ENCODE measurements around the gene CYSTM1.

The CYSTM1 gene

GRCh38 chr5:140235791-140236551 lies 61.0 kb downstream of the CYSTM1 start:
- no peak for DNase-seq (ENCODE audit: low read depth in 2 of 2)

GRCh38 chr5:140236891-140237598 lies 62.1 kb downstream of the CYSTM1 start:
- no peak for DNase-seq (ENCODE audit: low read depth in 2 of 2)

GRCh38 chr5:140238756-140239155 lies 63.8 kb downstream of the CYSTM1 start:
- DNase-seq (ENCODE audit: low read depth in 2 of 2) = no peak

GRCh38 chr5:140239461-140239860 lies 64.5 kb downstream of the CYSTM1 start:
- DNase-seq (ENCODE audit: low read depth in 2 of 2) = no peak

- peak; percentile 3 to 13 for DNase-seq (ENCODE audit: low read depth in 2 of 2)
These were observed 65.1 kb downstream of the CYSTM1 start for GRCh38 chr5:140239939-140240700.

- no peak for DNase-seq (ENCODE audit: low read depth in 2 of 2)
These were observed 66.2 kb downstream of the CYSTM1 start for GRCh38 chr5:140240987-140241706.

GRCh38 chr5:140242099-140242498 lies 67.1 kb downstream of the CYSTM1 start:
- DNase-seq (ENCODE audit: low read depth in 2 of 2) = no peak

GRCh38 chr5:140242890-140243585 lies 68.0 kb downstream of the CYSTM1 start:
- no peak for DNase-seq (ENCODE audit: low read depth in 2 of 2)

GRCh38 chr5:140243706-140244250 lies 68.8 kb downstream of the CYSTM1 start:
- no peak for DNase-seq (ENCODE audit: low read depth in 2 of 2)

GRCh38 chr5:140244525-140245025 lies 69.6 kb downstream of the CYSTM1 start:
- peak; percentile 32 to 43 for DNase-seq (ENCODE audit: low read depth in 2 of 2)

- DNase-seq (ENCODE audit: low read depth in 2 of 2) = no peak
These were observed 70.4 kb downstream of the CYSTM1 start for GRCh38 chr5:140245341-140245740.

- no peak for DNase-seq (ENCODE audit: low read depth in 2 of 2)
These were observed 70.9 kb downstream of the CYSTM1 start for GRCh38 chr5:140245926-140246325.

GRCh38 chr5:140246378-140247122 lies 71.6 kb downstream of the CYSTM1 start:
- DNase-seq (ENCODE audit: low read depth in 2 of 2) = no peak

GRCh38 chr5:140248414-140248813 lies 73.4 kb downstream of the CYSTM1 start:
- no peak for DNase-seq (ENCODE audit: low read depth in 2 of 2)

GRCh38 chr5:140249536-140249935 lies 74.5 kb downstream of the CYSTM1 start:
- no peak for DNase-seq (ENCODE audit: low read depth in 2 of 2)

GRCh38 chr5:140250386-140250785 lies 75.4 kb downstream of the CYSTM1 start:
- DNase-seq (ENCODE audit: low read depth in 2 of 2) = no peak

GRCh38 chr5:140251527-140251973 lies 76.6 kb downstream of the CYSTM1 start:
- DNase-seq (ENCODE audit: low read depth in 2 of 2) = peak; percentile 12 to 27

GRCh38 chr5:140252470-140253126 lies 77.6 kb downstream of the CYSTM1 start:
- DNase-seq (ENCODE audit: low read depth in 2 of 2) = no peak

- no peak for DNase-seq (ENCODE audit: low read depth in 2 of 2)
These were observed 79.0 kb downstream of the CYSTM1 start for GRCh38 chr5:140253985-140254384.

Data from stimulated activated CD8-positive, alpha-beta memory T cell treated with anti-CD3 and anti-CD28 coated beads, Interleukin-15, amount 100 ng/mL, for 4 hours (primary cell).